HepG2 (cell line): ENCODE results near the gene CAPN15. TPM values are rescaled to one million over a fixed set of nuclear protein-coding genes. Genes with fewer than 3 reads are reported as not detected.

ENCODE experiments used
- BORCS8-MEF2B ChIP-seq: sonication (generic); formaldehyde crosslinking; IDR thresholded peaks from 2 replicates; pipeline ENCODE4 v1.8.0; 2022; ENCODE audit warnings: mild to moderate bottlenecking, missing genetic modification reagents
- CBX2 ChIP-seq, 2 experiments: fragments of 200-600 bp in 1 of 2; sonication (generic); formaldehyde crosslinking in 1 of 2; IDR thresholded peaks; 2 replicates each; pipeline versions ENCODE4 v1.7.0 to v1.8.1; 2018 to 2022; ENCODE audit warnings: low read depth in 2 of 2, low read length in 1 of 2, mild to moderate bottlenecking in 1 of 2, missing genetic modification reagents in 1 of 2
- CENPX ChIP-seq: sonication (generic); formaldehyde crosslinking; IDR thresholded peaks from 2 replicates; pipeline ENCODE4 v1.9.0; 2021; ENCODE audit warnings: mild to moderate bottlenecking, missing genetic modification reagents, moderate library complexity
- ELK4 ChIP-seq: sonication (generic); formaldehyde crosslinking; IDR thresholded peaks from 2 replicates; pipeline ENCODE4 v1.9.0; 2021; ENCODE audit warnings: missing genetic modification reagents, borderline replicate concordance
- FOSL1 ChIP-seq: sonication (generic); formaldehyde crosslinking; IDR thresholded peaks from 2 replicates; pipeline ENCODE4 v1.9.0; 2021; ENCODE audit warnings: missing genetic modification reagents, borderline replicate concordance
- FOXK2 ChIP-seq: fragments of 450-650 bp; IDR thresholded peaks from 2 replicates; pipeline ENCODE4 v1.6.1; 2016
- IKZF1 ChIP-seq: fragments of 450-650 bp; IDR thresholded peaks from 2 replicates; pipeline ENCODE4 v1.7.1; 2016
- KLF11 ChIP-seq: IDR thresholded peaks from 2 replicates; pipeline ENCODE4 v1.6.1; 2016; ENCODE audit warnings: missing compliant biosample characterization
- NFYB ChIP-seq: sonication (generic); formaldehyde crosslinking; IDR thresholded peaks from 2 replicates; pipeline ENCODE4 v1.4.0; 2020; ENCODE audit warnings: missing genetic modification reagents
- PHB2 ChIP-seq: fragments of 450-650 bp; IDR thresholded peaks from 2 replicates; pipeline ENCODE4 v1.6.1; 2018; ENCODE audit not compliant: partially characterized antibody
- RBM22 ChIP-seq: fragments of 200-400 bp; formaldehyde crosslinking; optimal IDR thresholded peaks from 2 replicates; pipeline ENCODE3; 2017; ENCODE audit warnings: mild to moderate bottlenecking, low read length, moderate library complexity
- SMARCE1 ChIP-seq: fragments of 450-650 bp; IDR thresholded peaks from 2 replicates; pipeline ENCODE4 v1.6.1; 2017; ENCODE audit warnings: borderline replicate concordance
- SP1 ChIP-seq, 2 experiments: fragments of 450-650 bp in 1 of 2; sonication (generic) in 1 of 2; formaldehyde crosslinking in 1 of 2; IDR thresholded peaks; 2 replicates each; pipeline versions ENCODE4 v1.4.0 to v1.6.1; 2016 to 2020; ENCODE audit warnings: missing genetic modification reagents in 1 of 2
- SP2 ChIP-seq: sonication (generic); formaldehyde crosslinking; IDR thresholded peaks from 2 replicates; pipeline ENCODE4 v1.5.1; 2020; ENCODE audit warnings: mild to moderate bottlenecking, missing genetic modification reagents
- THAP11 ChIP-seq: IDR thresholded peaks from 2 replicates; pipeline ENCODE4 v1.6.1; 2016; ENCODE audit warnings: missing biosample characterization, missing genetic modification reagents
- YEATS4 ChIP-seq: sonication (generic); formaldehyde crosslinking; IDR thresholded peaks from 2 replicates; pipeline ENCODE4 v1.4.0; 2020; ENCODE audit warnings: missing genetic modification reagents, borderline replicate concordance
- ZBTB26 ChIP-seq: IDR thresholded peaks from 2 replicates; pipeline ENCODE4 v1.6.1; 2016; ENCODE audit warnings: missing compliant biosample characterization, missing genetic modification reagents, borderline replicate concordance
- ZC3H4 ChIP-seq: sonication (generic); formaldehyde crosslinking; IDR thresholded peaks from 2 replicates; pipeline ENCODE4 v1.4.0; 2020; ENCODE audit warnings: missing genetic modification reagents, borderline replicate concordance
- ZGPAT ChIP-seq: IDR thresholded peaks from 2 replicates; pipeline ENCODE4 v1.6.1; 2016; ENCODE audit warnings: mild to moderate bottlenecking
- ZNF33B ChIP-seq: sonication (generic); formaldehyde crosslinking; IDR thresholded peaks from 2 replicates; pipeline ENCODE4 v1.5.1; 2020; ENCODE audit warnings: mild to moderate bottlenecking, missing genetic modification reagents
- ZNF343 ChIP-seq: sonication (generic); formaldehyde crosslinking; IDR thresholded peaks from 2 replicates; pipeline ENCODE4 v1.4.0; 2020; ENCODE audit warnings: mild to moderate bottlenecking, missing genetic modification reagents
- ZNF678 ChIP-seq: sonication (generic); formaldehyde crosslinking; IDR thresholded peaks from 2 replicates; pipeline ENCODE4 v1.4.0; 2020; ENCODE audit warnings: mild to moderate bottlenecking, missing genetic modification reagents
- polyA plus RNA-seq, 8 experiments: library from polyadenylated mRNA; depleted of rRNA in 3 of 8; stranded (reverse) in 7 of 8; unstranded in 1 of 8; fragments of >200 nt; fragmentation: Illumina TruSeq in 4 of 8; extraction: Trizol in 4 of 8; gene quantifications; 2 replicates each; pipeline versions ENCODE4 v1.2.1 to v1.2.3, GENCODE V29; 2011 to 2016; ENCODE audit warnings: low read depth in 4 of 8, missing spikeins in 1 of 8, mixed read lengths in 1 of 8; ENCODE audit not compliant: insufficient read depth in 1 of 8
- total RNA-seq, 5 experiments: library from RNA; depleted of rRNA; stranded (reverse); fragments of >200 nt; fragmentation: Illumina TruSeq; extraction: Trizol; gene quantifications; 2 replicates each; pipeline ENCODE4 v1.2.3, GENCODE V29; 2016; ENCODE audit warnings: low read depth in 1 of 5
- TF ChIP-seq, protein P1 (sequence below): sonication (generic); formaldehyde crosslinking; IDR thresholded peaks from 2 replicates; pipeline ENCODE4 v1.8.1; 2022; ENCODE audit warnings: mild to moderate bottlenecking, missing genetic modification reagents
- TF ChIP-seq, protein P2 (sequence below): sonication (generic); formaldehyde crosslinking; IDR thresholded peaks from 2 replicates; pipeline ENCODE4 v1.4.0; 2020; ENCODE audit warnings: mild to moderate bottlenecking, low read depth, missing genetic modification reagents
- TF ChIP-seq, protein P3 (sequence below): sonication (generic); formaldehyde crosslinking; IDR thresholded peaks from 2 replicates; pipeline ENCODE4 v1.4.0; 2020; ENCODE audit warnings: mild to moderate bottlenecking, missing genetic modification reagents

CAPN15 gene
- total and polyA plus RNA-seq, 2 of the 13 experiments (the other 11 are each of a cell fraction or from before 2014, with no cell fraction given): 14.9 to 24.5 TPM

DNA sequence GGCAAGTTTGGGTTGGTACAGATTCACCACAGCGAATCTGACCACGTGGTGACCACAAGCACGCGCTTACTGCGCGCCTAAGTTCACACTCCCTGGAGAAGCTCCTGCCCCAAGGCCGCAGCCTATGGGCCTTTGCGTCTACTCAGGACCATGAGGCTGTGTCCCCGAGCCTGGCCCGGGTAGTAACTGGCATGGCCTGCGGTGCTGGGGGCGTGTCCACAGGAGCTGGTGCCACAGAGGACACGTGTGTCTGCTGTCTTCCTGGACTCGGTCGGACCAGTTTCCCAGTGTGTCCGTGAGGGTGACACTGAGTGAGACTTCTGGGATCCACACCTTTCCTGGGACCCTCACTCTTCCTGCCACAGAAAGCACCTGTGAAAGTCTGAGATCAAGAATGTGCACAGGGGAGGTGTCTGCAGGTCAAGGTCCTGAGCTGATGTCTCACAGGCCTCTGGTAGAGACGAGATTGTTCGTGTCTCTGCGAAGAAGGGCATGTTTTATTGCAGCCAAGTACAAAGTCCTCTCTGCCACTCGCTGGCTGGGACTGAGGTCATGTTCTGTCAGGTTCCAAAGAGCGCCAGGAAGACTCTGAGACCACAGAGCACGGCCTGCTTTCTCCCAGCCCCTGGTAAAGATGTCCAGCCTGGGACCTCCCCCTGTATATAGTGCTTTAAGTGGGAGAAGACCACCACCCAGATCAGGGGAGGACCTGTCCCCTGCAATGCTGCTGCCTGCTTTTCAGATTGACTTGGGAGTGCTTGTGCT is 25.2 kb upstream of the CAPN15 start (continued):
- TF ChIP-seq ZNF678 (no peak), ELK4 (no peak), PHB2 (no peak), ZGPAT (CRISPR knock-in tag) (peak; percentile 64), YEATS4 (CRISPR knock-in tag) (peak; percentile 73; the same call in 1 of the 2 replicates), SP2 (CRISPR knock-in tag) (no peak), KLF11 (CRISPR knock-in tag) (peak; percentile 53; the same call in 1 of the 2 replicates), ZNF33B (CRISPR knock-in tag) (no peak), NFYB (CRISPR knock-in tag) (no peak), SMARCE1 (no peak), RBM22 (no peak), FOSL1 (CRISPR knock-in tag) (no peak), THAP11 (peak; percentile 71), ZNF343 (CRISPR knock-in tag) (no peak), SP1 (IDR thresholded peaks at IDR 0.05) (no peak), SP1 (CRISPR knock-in tag; IDR thresholded peaks at IDR 0.05) (no peak; the same call in 1 of the 2 replicates), ZC3H4 (CRISPR knock-in tag) (no peak), BORCS8-MEF2B (CRISPR knock-in tag) (0 out of 2 replicates have a peak, but pooled peaks have one; percentile 66), CENPX (CRISPR knock-in tag) (no peak), IKZF1 (no peak), ZBTB26 (CRISPR knock-in tag) (0 out of 2 replicates have a peak, but pooled peaks have one; percentile 52), CBX2 (IDR thresholded peaks at IDR 0.05; ENCODE audit: low read depth, low read length) (no peak), CBX2 (CRISPR knock-in tag; IDR thresholded peaks at IDR 0.05; ENCODE audit: low read depth) (no peak), FOXK2 (no peak; the same call in 1 of the 2 replicates)
- TF ChIP-seq, protein P1, sequence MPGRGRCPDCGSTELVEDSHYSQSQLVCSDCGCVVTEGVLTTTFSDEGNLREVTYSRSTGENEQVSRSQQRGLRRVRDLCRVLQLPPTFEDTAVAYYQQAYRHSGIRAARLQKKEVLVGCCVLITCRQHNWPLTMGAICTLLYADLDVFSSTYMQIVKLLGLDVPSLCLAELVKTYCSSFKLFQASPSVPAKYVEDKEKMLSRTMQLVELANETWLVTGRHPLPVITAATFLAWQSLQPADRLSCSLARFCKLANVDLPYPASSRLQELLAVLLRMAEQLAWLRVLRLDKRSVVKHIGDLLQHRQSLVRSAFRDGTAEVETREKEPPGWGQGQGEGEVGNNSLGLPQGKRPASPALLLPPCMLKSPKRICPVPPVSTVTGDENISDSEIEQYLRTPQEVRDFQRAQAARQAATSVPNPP (CRISPR knock-in tag): no peak
- TF ChIP-seq, protein P2, sequence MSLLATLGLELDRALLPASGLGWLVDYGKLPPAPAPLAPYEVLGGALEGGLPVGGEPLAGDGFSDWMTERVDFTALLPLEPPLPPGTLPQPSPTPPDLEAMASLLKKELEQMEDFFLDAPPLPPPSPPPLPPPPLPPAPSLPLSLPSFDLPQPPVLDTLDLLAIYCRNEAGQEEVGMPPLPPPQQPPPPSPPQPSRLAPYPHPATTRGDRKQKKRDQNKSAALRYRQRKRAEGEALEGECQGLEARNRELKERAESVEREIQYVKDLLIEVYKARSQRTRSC (CRISPR knock-in tag): no peak
- TF ChIP-seq, protein P3, sequence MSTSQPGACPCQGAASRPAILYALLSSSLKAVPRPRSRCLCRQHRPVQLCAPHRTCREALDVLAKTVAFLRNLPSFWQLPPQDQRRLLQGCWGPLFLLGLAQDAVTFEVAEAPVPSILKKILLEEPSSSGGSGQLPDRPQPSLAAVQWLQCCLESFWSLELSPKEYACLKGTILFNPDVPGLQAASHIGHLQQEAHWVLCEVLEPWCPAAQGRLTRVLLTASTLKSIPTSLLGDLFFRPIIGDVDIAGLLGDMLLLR (CRISPR knock-in tag): peak; percentile 59; the same call in 1 of the 2 replicates
